ENCODE measurements around the gene TELO2. TPM values are rescaled to one million over a fixed set of nuclear protein-coding genes. Genes with fewer than 3 reads are reported as not detected.
A peak's percentile ranks its signal among the peaks of the same experiment; 100 is the strongest.

The TELO2 gene
- total RNA-seq, 2 experiments from 2014 or later: 48.1 to 60.0 TPM

DNA sequence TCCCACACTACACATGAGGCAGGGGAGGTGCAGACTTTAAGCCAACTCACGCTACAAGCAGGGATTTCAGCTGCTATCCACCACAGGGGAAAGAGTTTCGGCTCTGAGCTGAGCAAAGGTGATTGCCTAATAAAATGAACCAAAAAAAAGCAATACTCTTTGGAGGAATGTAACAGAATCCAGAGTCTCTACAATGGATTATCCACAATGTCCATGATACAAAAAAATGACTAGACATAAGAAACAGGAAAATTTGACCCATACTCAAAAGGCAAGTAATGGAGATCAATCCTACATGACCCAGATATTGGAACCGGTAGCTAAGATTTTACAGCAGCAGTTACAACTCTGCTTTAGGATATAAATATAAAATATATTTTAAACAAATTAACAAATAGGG is 21.3 kb downstream of the TELO2 start:
- no peaks in the 10 kb centered on the region for H3K4me1 Mint-ChIP-seq
- H3K9me3 Mint-ChIP-seq (ENCODE audit: low read depth): peaks cover 5% of the 10 kb centered on the region
- H3K27me3 Mint-ChIP-seq: no peaks in the 10 kb centered on the region
- peaks cover 13% of the 10 kb centered on the region for H3K36me3 Mint-ChIP-seq (ENCODE audit: low read depth)
- no peak overlapping the region for H3K27ac Mint-ChIP-seq
- ChIA-PET POLR2A (no interaction called here), CTCF (interaction anchor here (0.6 to 0.9 kb wide), 2 partner anchors 23 to 785 kb away, joined by 3 to 4 read pairs; no protein-coding TSS in a partner anchor)
- no peak overlapping the region for H3K4me3 Mint-ChIP-seq
- no peak for ATAC-seq
- no peak for DNase-seq
- intact Hi-C loops (cut with DNase I, micrococcal nuclease): no loop called here

DNA sequence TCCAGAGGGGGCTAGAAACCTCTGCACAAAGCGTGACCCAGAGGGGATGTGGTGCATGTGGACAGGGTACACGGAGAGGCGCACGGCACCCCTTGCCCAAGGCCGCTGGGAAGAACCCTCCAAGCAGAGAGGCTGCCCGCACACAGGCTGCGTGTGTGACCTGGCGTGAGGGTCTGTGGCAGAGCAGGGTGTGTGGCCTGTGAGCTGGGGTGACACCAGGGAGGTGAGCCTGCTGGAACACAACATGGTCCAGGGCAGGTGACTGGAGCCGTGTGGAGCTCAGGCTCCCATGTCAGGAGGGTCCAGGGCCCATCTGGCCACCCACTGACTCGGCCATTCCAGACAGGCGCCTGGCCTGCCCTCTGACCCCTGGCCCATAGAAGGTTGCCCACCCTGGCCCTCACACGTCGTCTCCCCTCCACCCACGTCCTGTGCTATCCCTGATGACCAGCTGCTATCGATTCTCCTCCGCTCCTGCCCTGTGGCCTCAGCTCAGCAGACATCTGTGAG is 25.5 kb downstream of the TELO2 start:
- Mint-ChIP-seq H3K9me3 (ENCODE audit: low read depth) (peaks cover 3% of the 10 kb centered on the region), H3K4me1 (no peaks in the 10 kb centered on the region), H3K27me3 (no peaks in the 10 kb centered on the region), H3K4me3 (no peak overlapping the region), H3K36me3 (ENCODE audit: low read depth) (no peaks in the 10 kb centered on the region), H3K27ac (no peak overlapping the region)
- no peak for ATAC-seq
- ChIA-PET CTCF (no interaction called here), POLR2A (interaction anchor here (0.5 kb wide), 1 partner anchor 48 kb away, joined by 3 read pairs; no protein-coding TSS in a partner anchor)
- intact Hi-C loops (cut with DNase I, micrococcal nuclease): no loop called here
- no peak for DNase-seq

DNA sequence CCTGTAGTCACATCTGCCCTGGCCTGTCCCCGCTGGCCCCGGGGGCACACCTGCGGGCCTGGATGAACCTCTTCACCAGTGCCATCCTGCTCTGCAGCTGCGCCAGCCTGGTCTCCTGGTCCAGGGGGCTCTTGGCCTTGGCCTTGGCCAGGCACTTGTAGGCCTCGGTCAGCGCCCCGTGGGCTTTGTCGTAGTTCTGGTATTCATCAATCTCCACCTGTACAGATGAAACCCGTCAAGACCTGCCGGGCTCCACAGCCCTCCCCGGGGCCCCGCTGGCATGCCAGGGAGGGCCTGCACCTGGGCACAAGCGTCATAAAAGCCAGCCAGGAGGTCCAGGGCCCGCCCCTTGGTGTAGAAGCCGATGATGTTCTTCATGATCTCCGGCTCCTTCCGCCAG is 26.7 kb downstream of the TELO2 start:
- no peak overlapping the region for H3K4me3 Mint-ChIP-seq
- H3K27ac Mint-ChIP-seq: no peak overlapping the region
- intact Hi-C loops (cut with DNase I, micrococcal nuclease): no loop called here
- no peaks in the 10 kb centered on the region for H3K36me3 Mint-ChIP-seq (ENCODE audit: low read depth)
- no peaks in the 10 kb centered on the region for H3K4me1 Mint-ChIP-seq
- ATAC-seq (no peak), DNase-seq (no peak)
- H3K27me3 Mint-ChIP-seq: no peaks in the 10 kb centered on the region
- H3K9me3 Mint-ChIP-seq (ENCODE audit: low read depth): no peaks in the 10 kb centered on the region
- POLR2A ChIA-PET: no interaction called here
- CTCF ChIA-PET: no interaction called here

DNA sequence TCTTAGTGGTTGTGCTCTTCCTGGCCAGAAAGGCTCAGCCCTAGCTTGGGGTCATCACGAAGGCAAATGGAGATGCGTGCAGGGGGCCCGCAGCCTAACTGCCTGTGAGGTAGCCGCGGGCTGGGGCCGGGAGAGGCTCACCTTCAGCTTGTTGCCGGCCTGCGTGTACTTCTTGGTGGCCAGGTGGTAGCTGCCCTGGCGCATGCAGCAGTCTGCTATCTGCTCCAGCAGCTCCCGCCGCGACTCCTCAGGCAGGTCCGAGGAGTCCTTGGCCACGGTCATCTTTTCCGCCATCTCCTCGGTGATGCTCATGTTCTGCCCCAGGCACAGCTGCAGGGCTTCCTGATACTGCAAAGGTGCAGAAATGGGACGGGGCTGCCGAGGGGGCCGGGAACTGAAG is 27.3 kb downstream of the TELO2 start:
- peaks cover 1% of the 10 kb centered on the region for H3K4me1 Mint-ChIP-seq
- CTCF ChIA-PET: no interaction called here
- no peaks in the 10 kb centered on the region for H3K27me3 Mint-ChIP-seq
- intact Hi-C loops (cut with DNase I, micrococcal nuclease): no loop called here
- DNase-seq (no peak), ATAC-seq (no peak)
- POLR2A ChIA-PET: no interaction called here
- H3K27ac Mint-ChIP-seq: no peak overlapping the region
- H3K4me3 Mint-ChIP-seq: no peak overlapping the region
- no peaks in the 10 kb centered on the region for H3K36me3 Mint-ChIP-seq (ENCODE audit: low read depth)
- H3K9me3 Mint-ChIP-seq (ENCODE audit: low read depth): no peaks in the 10 kb centered on the region

DNA sequence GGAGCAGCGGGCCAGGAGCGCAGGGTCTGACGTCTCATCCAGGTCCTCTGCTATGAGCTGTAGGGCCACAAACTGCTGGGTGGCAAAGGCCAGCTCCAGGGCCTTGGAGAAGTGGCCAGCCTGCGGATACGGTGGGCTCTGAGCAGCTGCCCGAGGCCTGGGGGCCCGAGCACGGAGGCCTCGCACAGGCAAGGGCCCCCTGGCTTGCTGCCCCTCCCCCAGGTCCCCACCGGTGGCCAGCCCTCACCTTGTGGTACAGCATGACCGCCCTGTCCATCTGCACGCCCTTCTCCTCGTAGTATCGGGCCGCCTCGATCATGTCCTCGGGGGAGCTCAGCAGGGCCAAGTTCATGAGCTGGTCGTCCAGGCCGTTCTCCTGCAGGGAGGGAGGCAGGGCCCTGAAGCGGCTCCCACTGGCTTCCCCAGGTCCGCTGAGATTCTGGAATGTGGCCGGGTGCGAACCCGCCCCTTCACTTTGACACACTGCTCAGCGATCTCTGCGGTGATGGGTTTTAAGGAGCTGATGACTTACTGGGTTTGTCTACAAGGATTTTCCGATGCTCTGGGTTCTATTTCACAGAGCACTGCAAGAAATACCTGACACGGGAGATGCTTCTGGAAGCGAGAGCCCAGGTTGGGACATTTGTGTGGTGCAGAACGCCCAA is 30.6 kb downstream of the TELO2 start:
- Mint-ChIP-seq H3K4me3 (no peak overlapping the region), H3K36me3 (ENCODE audit: low read depth) (no peaks in the 10 kb centered on the region), H3K27ac (no peak overlapping the region), H3K27me3 (no peaks in the 10 kb centered on the region), H3K9me3 (ENCODE audit: low read depth) (no peaks in the 10 kb centered on the region), H3K4me1 (peaks cover 19% of the 10 kb centered on the region)
- POLR2A ChIA-PET: no interaction called here
- DNase-seq (no peak), ATAC-seq (no peak)
- CTCF ChIA-PET: no interaction called here
- intact Hi-C loops (cut with DNase I, micrococcal nuclease): no loop called here

DNA sequence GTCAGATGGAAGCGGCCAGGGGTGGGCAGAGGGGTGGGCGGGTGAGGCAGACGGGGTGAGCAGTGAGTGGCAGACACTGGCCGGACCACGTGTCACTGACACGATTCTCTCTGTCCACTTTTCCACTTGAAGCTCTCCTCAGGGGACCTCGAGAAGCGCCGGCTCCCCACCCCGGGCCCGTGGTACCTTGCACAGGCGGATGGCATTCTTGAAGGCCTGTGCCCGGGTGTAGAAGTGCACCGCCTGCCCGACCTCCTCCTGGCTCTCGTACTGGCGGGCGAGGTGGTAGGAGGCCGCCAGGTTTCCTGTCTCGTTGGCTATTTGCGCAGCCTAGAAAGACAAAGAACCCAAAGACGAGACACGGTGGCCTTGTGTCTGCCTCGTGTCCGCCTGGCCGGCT is 31.2 kb downstream of the TELO2 start:
- no peaks in the 10 kb centered on the region for H3K27me3 Mint-ChIP-seq
- ATAC-seq (no peak), DNase-seq (no peak)
- H3K27ac Mint-ChIP-seq: no peak overlapping the region
- no peak overlapping the region for H3K4me3 Mint-ChIP-seq
- ChIA-PET POLR2A (no interaction called here), CTCF (no interaction called here)
- no peaks in the 10 kb centered on the region for H3K36me3 Mint-ChIP-seq (ENCODE audit: low read depth)
- intact Hi-C loops (cut with DNase I, micrococcal nuclease): no loop called here
- H3K9me3 Mint-ChIP-seq (ENCODE audit: low read depth): no peaks in the 10 kb centered on the region
- peaks cover 20% of the 10 kb centered on the region for H3K4me1 Mint-ChIP-seq

DNA sequence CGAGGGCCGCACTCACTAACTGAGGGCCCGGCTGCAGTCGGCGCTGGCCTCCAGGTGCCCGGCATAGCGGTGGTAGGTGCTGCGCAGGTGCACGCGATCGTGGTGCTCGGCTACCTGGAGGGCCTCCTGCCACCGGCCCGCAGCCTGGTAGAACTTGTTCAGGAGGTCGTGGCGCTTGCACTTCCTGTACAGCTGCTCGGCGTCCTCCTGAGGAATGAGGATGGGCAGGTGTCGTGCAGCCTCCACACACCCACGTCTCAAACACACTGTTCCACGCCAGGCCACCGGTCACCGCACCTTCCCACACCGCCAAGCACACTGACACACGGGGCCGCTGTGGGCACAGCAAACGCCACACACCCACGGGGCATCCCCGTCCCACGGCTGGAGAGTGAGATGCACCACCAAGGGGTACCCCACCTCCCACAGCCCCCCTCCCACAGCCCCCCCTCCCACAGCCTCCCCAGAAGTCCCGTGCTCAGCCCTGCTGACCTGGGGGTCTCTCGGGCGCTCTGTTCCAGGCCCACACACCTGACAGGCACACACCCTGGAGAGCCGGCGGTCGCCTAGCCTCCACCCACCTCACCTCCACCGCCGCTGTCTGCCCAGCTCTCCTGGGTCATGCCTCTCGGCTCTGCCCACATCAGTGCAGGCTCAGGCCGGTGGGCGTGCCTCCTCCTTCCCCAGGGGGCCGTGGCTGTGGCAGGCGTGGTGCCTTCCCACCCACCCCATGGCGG is 32.9 kb downstream of the TELO2 start:
- no peak for DNase-seq
- ATAC-seq: peak; percentile 26
- H3K4me1 Mint-ChIP-seq: peaks cover 25% of the 10 kb centered on the region
- POLR2A ChIA-PET: no interaction called here
- H3K4me3 Mint-ChIP-seq: peak overlapping the region; percentile 34
- H3K27me3 Mint-ChIP-seq: no peaks in the 10 kb centered on the region
- CTCF ChIA-PET: interaction anchor here (0.5 kb wide), 1 partner anchor 26 kb away, joined by 3 read pairs; no protein-coding TSS in a partner anchor
- peak overlapping the region; percentile 70 for H3K27ac Mint-ChIP-seq
- intact Hi-C loops (cut with DNase I, micrococcal nuclease): no loop called here
- no peaks in the 10 kb centered on the region for H3K36me3 Mint-ChIP-seq (ENCODE audit: low read depth)
- H3K9me3 Mint-ChIP-seq (ENCODE audit: low read depth): no peaks in the 10 kb centered on the region

DNA sequence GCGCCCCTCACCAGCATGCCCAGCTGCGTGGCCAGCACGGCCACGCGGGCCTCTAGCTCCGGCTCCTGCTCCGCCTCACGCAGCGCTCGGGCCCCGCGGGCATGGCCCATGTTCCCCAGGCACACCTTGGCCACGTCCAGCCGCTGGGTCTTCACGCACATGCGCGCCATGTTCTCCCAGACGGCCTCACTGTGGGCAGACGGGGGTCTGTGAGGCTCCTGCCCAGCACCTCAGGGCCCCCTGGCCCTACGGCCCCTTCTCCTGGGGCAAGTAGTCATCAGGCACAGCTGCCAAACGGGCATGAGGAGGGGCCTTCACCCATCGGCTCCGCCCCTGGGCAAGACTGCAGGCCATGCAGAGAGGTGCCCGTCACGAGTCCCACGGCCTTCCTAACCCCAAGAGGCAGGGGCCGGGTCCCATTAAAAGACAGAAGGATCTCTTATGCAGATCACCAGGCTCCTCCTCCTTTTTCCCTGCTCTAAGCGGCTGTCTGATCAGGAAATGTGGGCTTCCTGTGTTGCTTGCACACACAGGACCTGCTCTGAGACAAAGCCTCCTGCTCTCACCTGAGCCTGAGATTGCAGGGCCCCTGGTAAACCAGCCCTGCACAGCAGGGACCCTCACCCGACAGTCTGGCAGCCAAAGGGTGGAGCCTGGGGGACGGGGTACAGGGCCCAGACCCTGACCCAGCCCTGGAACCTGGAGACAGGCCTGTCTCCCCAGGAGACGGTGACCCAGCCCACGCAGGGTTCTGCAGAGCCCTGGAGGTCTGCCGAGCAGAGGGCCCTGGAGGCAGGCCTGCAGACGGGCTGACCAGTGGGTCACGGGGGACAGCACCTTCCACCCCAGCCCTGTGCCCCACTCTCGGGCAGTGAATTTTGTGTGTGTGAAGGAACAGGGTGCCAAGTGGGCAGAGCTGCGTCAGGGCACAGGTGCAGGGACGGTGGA is 33.7 kb downstream of the TELO2 start:
- POLR2A ChIA-PET: no interaction called here
- peak; percentile 44 for DNase-seq
- peak overlapping the region; percentile 47 for H3K27ac Mint-ChIP-seq
- peaks cover 25% of the 10 kb centered on the region for H3K4me1 Mint-ChIP-seq
- no peaks in the 10 kb centered on the region for H3K27me3 Mint-ChIP-seq
- intact Hi-C loops (cut with DNase I, micrococcal nuclease): no loop called here
- ATAC-seq: peak; percentile 58
- H3K9me3 Mint-ChIP-seq (ENCODE audit: low read depth): no peaks in the 10 kb centered on the region
- H3K36me3 Mint-ChIP-seq (ENCODE audit: low read depth): no peaks in the 10 kb centered on the region
- CTCF ChIA-PET: interaction anchor here (0.5 kb wide), 1 partner anchor 27 kb away, joined by 3 read pairs; no protein-coding TSS in a partner anchor
- H3K4me3 Mint-ChIP-seq: no peak overlapping the region

DNA sequence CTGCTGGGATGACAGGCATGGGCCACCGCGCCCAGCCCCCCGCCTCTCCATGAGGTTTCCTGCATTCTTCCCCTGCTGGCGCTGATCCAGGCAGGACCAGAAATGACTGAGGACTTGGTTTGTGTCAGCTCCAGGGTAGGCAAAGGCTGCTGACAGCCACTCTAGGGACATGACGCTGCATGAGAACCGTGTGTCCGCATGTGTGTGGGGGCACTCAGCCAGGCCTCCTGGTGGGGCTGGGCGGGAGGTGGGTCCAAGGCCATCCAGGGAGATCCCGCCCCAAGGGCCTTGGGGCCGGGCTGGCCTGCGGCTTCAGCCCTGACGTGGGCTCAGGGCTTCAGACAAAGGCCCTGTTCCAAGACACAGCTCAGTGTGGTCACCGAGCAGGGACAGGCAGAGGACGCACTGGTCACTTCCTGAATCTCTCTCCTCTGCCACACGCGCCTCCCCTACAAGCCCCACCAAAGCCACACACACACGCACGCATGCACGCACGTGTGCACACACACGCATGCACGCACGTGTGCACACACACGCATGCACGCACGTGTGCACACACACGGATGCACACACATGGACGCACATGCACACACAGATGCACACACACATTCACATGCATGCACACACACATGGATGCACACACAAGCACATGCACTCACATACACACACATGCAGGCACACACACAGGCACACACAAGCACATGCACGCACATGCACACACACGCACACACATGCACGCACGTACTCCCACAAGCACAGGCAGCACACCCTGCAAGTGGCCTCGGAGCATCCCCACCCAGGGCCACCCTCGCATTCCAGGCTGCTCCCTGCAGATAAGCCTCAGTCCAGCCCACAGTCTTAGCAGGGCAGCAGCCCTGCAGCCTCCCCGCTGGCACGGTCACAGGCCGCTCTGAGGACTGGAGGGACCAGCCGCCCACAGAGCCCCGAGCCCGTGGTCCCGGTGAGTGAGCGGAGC is 35.0 kb downstream of the TELO2 start:
- H3K36me3 Mint-ChIP-seq (ENCODE audit: low read depth): no peaks in the 10 kb centered on the region
- H3K4me3 Mint-ChIP-seq: no peak overlapping the region
- CTCF ChIA-PET: no interaction called here
- H3K9me3 Mint-ChIP-seq (ENCODE audit: low read depth): no peaks in the 10 kb centered on the region
- intact Hi-C loops (cut with DNase I, micrococcal nuclease): no loop called here
- DNase-seq (no peak), ATAC-seq (no peak)
- H3K4me1 Mint-ChIP-seq: peaks cover 31% of the 10 kb centered on the region
- H3K27me3 Mint-ChIP-seq: no peaks in the 10 kb centered on the region
- POLR2A ChIA-PET: no interaction called here
- peak overlapping the region; percentile 38 for H3K27ac Mint-ChIP-seq

DNA sequence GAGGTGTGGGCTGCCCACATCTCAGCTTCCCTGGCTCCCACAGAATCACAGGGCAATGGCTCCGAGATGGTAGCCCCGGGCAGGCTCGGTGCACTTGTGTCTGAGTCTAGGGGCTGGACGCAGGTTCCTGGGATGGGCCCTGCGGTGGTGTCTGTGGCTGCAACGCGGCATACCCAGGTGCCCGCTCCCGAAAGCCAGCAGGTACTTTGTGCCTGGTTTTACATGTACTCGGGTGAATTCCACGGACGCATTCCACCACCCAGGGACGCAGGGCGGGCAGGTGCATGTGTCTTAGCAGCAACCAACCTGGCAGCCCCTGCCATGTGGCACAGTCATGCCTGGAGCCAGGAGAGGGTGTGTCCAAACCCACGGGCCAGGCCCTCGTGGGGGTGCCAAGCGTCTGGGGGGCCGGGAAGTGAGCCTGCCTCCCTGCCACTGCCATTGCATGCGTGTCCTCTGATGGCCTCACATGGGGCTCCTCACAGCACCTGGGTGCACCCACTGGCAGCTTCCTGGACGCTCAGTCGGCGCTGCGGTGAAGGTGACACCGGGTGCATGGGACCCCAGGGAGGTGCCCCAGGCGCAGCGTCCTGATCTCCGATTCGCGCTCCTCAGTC is 35.9 kb downstream of the TELO2 start:
- Mint-ChIP-seq H3K36me3 (ENCODE audit: low read depth) (no peaks in the 10 kb centered on the region), H3K4me3 (no peak overlapping the region), H3K27ac (no peak overlapping the region), H3K9me3 (ENCODE audit: low read depth) (no peaks in the 10 kb centered on the region), H3K4me1 (peaks cover 35% of the 10 kb centered on the region), H3K27me3 (no peaks in the 10 kb centered on the region)
- no peak for DNase-seq
- ChIA-PET CTCF (interaction anchor here (0.6 to 0.7 kb wide), 2 partner anchors 474 to 1456 kb away, joined by 3 read pairs; no protein-coding TSS in a partner anchor), POLR2A (no interaction called here)
- ATAC-seq: no peak
- intact Hi-C loops (cut with DNase I, micrococcal nuclease): no loop called here

Measured in activated CD4-positive, alpha-beta T cell treated with anti-CD3 and anti-CD28 coated beads for 36 hours (primary cell).